ENCODE measurements around the gene GOLT1A.
"Not testable (repeated sequence)": the region's sequence is repeated elsewhere in the genome, so short reads cannot be mapped to it uniquely, and the experiment has no call there.

DNA sequence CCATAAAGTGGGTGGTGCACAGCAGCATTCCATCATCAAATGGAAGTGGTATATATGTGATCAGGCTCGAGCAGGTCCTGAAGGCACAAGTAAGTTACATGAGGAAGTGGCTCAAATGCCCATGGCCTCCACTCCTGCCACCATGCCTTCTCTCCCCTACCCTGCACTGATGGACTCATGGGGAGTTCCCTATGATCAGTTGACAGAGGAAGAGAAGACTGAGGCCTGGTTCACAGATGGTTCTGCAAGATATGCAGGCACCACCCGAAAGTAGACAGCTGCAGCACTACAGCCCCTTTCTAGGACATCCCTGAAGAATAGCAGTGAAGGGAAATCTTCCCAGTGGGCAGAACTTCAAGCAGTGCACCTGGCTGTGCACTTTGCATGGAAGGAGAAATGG, 24.7 kb upstream of the GOLT1A start:
- TF ChIP-seq, protein P1, sequence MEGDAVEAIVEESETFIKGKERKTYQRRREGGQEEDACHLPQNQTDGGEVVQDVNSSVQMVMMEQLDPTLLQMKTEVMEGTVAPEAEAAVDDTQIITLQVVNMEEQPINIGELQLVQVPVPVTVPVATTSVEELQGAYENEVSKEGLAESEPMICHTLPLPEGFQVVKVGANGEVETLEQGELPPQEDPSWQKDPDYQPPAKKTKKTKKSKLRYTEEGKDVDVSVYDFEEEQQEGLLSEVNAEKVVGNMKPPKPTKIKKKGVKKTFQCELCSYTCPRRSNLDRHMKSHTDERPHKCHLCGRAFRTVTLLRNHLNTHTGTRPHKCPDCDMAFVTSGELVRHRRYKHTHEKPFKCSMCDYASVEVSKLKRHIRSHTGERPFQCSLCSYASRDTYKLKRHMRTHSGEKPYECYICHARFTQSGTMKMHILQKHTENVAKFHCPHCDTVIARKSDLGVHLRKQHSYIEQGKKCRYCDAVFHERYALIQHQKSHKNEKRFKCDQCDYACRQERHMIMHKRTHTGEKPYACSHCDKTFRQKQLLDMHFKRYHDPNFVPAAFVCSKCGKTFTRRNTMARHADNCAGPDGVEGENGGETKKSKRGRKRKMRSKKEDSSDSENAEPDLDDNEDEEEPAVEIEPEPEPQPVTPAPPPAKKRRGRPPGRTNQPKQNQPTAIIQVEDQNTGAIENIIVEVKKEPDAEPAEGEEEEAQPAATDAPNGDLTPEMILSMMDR (conservative IDR thresholded peaks at IDR 0.05 in 1 of 2, IDR thresholded peaks at IDR 0.05 in 1 of 2; ENCODE audit: low read depth in 1 of 2, low read length in 2 of 2), result not testable (repeated sequence)
- not testable (repeated sequence) for TF ChIP-seq EZH2 (IDR thresholded peaks at IDR 0.05; ENCODE audit: low read length, missing control alignments)
